Superior temporal gyrus (tissue), 1 donor: ENCODE results near the gene CNPY1.
"Not testable (repeated sequence)": the region's sequence is repeated elsewhere in the genome, so short reads cannot be mapped to it uniquely, and the experiment has no call there.

Experiments used
- DNase-seq: peaks from one replicate; pipeline ENCODE4 v3.0.0-alpha.2; 2016; ENCODE audit errors: extremely low spot score

CNPY1 gene

GRCh38 chr7:155533120-155533826, 13.1 kb downstream of the CNPY1 start:
- no peak for DNase-seq

- DNase-seq = no peak
Observed at GRCh38 chr7:155532792-155533119, 13.6 kb downstream of the CNPY1 start.

- no peak for DNase-seq
Observed at GRCh38 chr7:155531681-155532080, 14.7 kb downstream of the CNPY1 start.

- no peak for DNase-seq
Observed at GRCh38 chr7:155530601-155531000, 15.8 kb downstream of the CNPY1 start.

GRCh38 chr7:155529845-155530244, 16.5 kb downstream of the CNPY1 start:
- DNase-seq = no peak

GRCh38 chr7:155529346-155529745, 17.0 kb downstream of the CNPY1 start:
- DNase-seq = no peak

- no peak for DNase-seq
Observed at GRCh38 chr7:155527664-155528063, 18.7 kb downstream of the CNPY1 start.

GRCh38 chr7:155526225-155526624, 20.1 kb downstream of the CNPY1 start:
- DNase-seq = no peak

- no peak for DNase-seq
Observed at GRCh38 chr7:155524018-155524556, 22.3 kb downstream of the CNPY1 start.

- DNase-seq = no peak
Observed at GRCh38 chr7:155523168-155523675, 23.1 kb downstream of the CNPY1 start.

GRCh38 chr7:155521743-155522398, 24.5 kb downstream of the CNPY1 start:
- no peak for DNase-seq

GRCh38 chr7:155521007-155521742, 25.2 kb downstream of the CNPY1 start:
- DNase-seq = no peak

- no peak for DNase-seq
Observed at GRCh38 chr7:155520114-155520513, 26.2 kb downstream of the CNPY1 start.

- not testable (repeated sequence) for DNase-seq
Observed at GRCh38 chr7:155519358-155519757, 27.0 kb downstream of the CNPY1 start.

GRCh38 chr7:155518633-155519032, 27.7 kb downstream of the CNPY1 start:
- no peak for DNase-seq

- no peak for DNase-seq
Observed at GRCh38 chr7:155517969-155518368, 28.4 kb downstream of the CNPY1 start.

- no peak for DNase-seq
Observed at GRCh38 chr7:155517452-155517851, 28.9 kb downstream of the CNPY1 start.

GRCh38 chr7:155516466-155516865, 29.9 kb downstream of the CNPY1 start:
- no peak for DNase-seq

GRCh38 chr7:155515318-155515717, 31.0 kb downstream of the CNPY1 start:
- no peak for DNase-seq

GRCh38 chr7:155514296-155514695, 32.1 kb downstream of the CNPY1 start:
- no peak for DNase-seq

- DNase-seq = no peak
Observed at GRCh38 chr7:155513543-155514285, 32.6 kb downstream of the CNPY1 start.
